Muscle of arm (tissue), 12 donors: Measurements from ENCODE around the gene ATAD3C. TPM values are rescaled to one million over a fixed set of nuclear protein-coding genes. Genes with fewer than 3 reads are reported as not detected.
"Not testable (repeated sequence)": the region's sequence is repeated elsewhere in the genome, so short reads cannot be mapped to it uniquely, and the experiment has no call there.

Source experiments
- DNase-seq: peaks from one replicate; pipeline ENCODE4 v3.0.0-alpha.2; 2013
- polyA plus RNA-seq, 12 donors: library from polyadenylated mRNA; unstranded; fragments of 120-200 nt; gene quantifications; one replicate each; pipeline ENCODE4 v1.2.1, GENCODE V29; 2013; ENCODE audit not compliant: insufficient read length in 12 of 12

ATAD3C gene
- polyA plus RNA-seq, 12 donors: 0.33 to 2.8 (median 0.64) TPM; not detected in 2

- DNase-seq: peak; percentile 95
Measured at GRCh38 chr1:1471389-1472052, 22.0 kb downstream of the ATAD3C start, which contains the start of gene ATAD3B. Gene ATAD3B (plus strand): TSS chr1:1471765. CDS start chr1:1471885, 120 bp downstream.

DNA sequence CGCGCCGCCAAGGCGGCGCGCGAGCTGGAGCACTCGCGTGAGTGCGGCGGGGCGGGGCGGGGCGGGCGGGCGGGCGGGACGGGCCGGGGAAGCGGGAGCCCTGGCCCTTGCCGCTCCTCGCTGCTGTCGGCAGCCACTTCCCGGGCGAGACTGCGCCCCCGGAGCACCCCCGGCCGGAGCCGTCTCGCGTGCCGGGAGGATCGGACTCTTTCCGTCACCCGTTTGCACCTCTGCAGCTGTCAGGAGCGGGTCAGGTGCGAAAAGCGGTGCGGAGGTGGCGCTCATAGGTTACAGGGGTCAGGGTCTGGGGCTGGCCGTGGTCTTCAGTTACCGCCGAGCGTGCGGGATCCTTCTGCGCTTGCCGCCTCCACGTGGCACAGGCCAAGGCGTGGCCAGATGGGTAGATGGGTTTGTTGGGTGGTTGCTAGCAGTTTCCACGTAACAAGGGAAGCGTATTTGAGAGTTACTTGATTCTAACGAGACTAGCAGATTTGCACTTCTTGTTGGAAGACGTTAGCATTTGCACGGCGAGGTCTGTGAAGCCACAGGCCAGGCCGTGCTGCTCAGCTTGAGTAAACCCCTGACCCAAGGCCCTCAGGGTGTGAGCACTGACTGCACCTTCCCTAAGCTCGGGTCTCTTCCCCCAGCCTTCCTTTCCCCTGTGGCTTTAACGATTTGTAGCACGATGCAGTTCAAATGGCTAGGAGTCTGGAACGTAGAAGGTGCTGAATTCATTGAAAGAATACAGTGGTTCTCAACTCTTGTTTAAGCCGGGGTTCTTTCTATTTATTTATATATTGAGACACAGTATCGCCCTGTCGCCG, 22.8 kb downstream of the ATAD3C start:
- not testable (repeated sequence) for DNase-seq

- DNase-seq: not testable (repeated sequence)
Measured at GRCh38 chr1:1476011-1476410, 26.5 kb downstream of the ATAD3C start.

- DNase-seq: no peak
Measured at GRCh38 chr1:1477206-1477605, 27.7 kb downstream of the ATAD3C start.

DNA sequence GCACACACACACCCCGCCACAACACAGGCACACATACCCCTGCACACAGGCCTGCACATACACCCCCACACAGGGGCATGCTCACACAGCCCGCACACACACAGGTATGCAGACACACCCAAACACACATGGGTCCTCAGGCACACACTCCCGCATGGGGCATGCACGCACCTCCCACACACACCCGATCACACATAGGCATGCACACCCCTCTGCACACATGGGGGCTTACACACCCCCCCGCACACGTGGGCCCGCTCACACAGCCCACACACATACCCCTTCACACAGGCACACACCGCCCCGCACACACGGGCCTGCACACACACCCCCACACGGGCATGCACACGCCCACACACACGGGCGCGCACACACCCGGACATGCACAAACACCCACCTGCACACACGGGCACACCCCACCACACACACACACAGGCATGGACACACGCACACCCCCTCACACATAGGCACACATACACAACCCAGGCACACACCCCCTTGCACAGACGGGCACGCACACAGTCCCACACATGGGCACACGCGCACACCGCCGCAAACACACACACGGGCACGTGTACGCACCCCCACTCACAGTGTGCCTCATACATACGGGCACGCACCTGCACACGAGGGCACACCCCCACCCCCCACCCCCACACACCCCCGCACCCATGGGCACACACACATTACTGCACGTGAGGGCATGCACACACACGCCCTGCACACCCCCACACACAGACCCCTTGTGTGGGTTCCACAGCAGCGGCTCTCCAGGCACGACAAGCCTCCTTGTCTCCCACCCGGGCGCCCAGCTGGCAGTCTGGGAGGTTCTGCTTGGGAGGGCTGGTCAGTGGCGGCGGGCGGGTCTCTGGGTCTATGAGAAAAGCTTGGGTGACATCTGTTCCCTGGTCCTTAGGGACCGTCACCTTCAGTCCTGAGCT, 30.3 kb downstream of the ATAD3C start:
- DNase-seq: no peak

DNA sequence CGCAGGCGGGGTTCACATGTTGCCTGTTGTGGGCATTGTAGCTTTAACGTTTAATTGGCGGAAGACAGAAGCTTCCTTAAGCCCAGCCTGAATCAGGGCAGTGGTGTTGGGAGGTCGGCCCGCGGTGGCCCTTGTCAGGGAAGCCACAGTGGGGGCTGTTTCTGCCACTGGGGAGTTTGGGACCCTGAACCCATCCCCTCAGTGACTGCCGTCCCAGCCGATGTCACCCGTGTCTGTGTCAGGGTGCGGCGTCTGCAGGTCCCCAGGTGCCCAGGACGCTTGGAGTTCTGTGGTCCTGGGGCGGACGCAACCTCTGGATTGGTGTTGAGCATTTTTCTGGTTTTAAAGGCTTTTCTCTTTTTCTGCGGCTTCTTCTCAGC, 31.0 kb downstream of the ATAD3C start:
- DNase-seq: not testable (repeated sequence)

GRCh38 chr1:1481811-1482210, 32.3 kb downstream of the ATAD3C start:
- not testable (repeated sequence) for DNase-seq

DNA sequence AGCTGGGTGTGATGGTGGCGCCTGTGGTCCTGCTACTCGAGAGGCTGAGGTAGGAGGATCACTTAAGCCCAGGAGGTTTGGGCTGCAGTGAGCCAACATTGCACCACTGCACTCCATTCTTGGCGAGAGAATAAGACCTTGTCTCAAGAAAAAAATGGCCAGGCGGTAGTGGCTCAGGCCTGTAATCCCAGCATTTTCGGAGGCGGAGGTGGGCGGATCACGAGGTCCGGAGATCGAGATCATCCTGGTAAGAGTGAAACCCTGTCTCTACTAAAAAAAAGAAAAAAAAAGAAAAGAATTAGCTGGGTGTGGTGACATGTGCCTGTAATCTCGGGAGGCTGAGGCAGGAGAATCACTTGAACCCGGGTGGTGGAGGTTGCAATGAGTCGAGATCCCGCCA, 33.4 kb downstream of the ATAD3C start:
- DNase-seq: no peak

- DNase-seq: no peak
Measured at GRCh38 chr1:1483714-1484113, 34.2 kb downstream of the ATAD3C start.

GRCh38 chr1:1484976-1485750, 35.7 kb downstream of the ATAD3C start:
- DNase-seq: not testable (repeated sequence)

- DNase-seq: not testable (repeated sequence)
Measured at GRCh38 chr1:1485755-1486317, 36.3 kb downstream of the ATAD3C start.

DNA sequence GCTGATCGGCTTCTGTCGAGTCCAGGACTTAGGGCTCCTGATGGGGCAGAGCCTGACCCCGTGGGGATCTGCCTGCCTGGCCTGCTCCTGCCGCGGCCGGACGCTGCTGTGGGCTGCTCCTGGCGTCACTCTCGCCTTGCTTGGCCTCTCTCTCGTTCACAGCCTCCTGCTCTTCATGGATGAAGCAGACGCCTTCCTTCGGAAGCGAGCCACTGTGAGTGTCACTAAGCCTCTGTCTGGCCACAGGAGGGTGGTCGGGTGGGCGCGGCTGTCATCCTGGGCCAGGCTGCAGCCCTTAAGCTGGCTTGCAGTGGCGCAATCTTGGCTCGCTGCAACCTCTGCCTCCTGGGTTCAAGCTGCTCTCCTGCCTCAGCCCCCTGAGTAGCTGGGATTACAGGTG, 38.2 kb downstream of the ATAD3C start:
- DNase-seq: no peak

- DNase-seq: no peak
Measured at GRCh38 chr1:1489231-1489630, 39.7 kb downstream of the ATAD3C start.

- no peak for DNase-seq
Measured at GRCh38 chr1:1489861-1490260, 40.4 kb downstream of the ATAD3C start.

GRCh38 chr1:1490633-1491230, 41.2 kb downstream of the ATAD3C start:
- no peak for DNase-seq

- DNase-seq: no peak
Measured at GRCh38 chr1:1491601-1492000, 42.1 kb downstream of the ATAD3C start.

DNA sequence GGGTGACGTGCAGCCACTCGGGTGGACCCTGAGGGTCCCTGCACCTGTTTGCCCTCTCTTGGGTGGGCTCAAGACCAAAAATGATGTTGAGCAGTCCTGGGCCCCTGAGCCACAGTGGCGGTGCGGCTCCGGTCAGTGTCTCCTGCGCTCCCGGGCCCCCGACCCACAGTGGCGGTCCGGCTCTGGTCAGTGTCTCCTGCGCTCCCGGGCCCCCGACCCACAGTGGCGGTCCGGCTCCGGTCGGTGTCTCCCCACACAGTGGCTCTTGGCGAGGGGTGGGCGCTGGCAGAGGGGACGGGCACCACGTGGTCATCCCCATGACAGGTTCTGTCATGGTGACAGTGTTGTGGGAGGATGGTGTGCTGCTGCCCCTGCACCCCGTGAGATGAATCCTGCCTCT, 44.8 kb downstream of the ATAD3C start:
- not testable (repeated sequence) for DNase-seq

DNA sequence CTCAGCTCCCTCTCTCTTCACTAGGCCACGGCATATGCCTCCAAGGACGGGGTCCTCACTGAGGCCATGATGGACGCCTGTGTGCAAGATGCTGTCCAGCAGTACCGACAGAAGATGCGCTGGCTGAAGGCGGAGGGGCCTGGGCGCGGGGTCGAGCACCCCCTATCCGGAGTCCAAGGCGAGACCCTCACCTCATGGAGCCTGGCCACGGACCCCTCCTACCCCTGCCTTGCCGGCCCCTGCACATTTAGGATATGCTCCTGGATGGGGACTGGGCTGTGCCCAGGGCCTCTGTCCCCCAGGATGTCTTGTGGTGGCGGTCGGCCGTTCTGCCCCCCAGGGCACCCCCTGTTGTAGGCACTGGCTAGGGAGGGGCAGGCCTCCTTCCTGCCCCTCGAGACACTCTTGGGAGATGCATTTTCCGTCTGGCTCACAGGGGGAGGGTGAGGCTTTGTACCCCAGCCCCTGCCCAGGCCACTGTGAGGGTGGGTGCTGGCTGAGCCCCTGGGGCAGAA, 46.0 kb downstream of the ATAD3C start:
- not testable (repeated sequence) for DNase-seq

DNA sequence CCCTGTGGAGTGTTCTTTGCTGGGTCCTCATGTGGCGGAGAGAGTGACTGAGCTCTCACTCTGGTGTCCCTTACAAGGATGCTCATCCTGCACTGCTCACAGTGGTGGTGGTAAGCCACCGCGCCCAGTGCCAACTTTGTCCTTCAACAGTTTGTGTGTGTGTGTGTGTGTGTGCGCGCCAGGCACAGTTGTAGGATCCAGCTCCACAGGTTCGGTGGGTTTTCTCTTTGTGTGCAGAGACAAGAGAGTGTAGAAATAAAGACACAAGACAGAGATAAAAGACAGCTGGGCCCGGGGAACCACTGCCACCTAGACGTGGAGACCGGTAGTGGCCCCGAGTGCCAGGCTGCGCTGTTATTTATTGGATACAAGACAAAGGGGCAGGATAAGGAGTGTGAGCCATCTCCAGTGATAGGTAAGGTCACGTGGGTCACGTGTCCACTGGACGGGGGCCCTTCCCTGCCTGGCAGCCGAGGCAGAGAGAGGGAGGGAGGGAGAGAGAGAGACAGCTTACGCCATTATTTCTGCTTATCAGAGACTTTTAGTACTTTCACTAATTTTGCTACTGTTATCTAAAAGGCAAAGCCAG, 55.4 kb downstream of the ATAD3C start:
- DNase-seq: peak; percentile 21

GRCh38 chr1:1505366-1505798, 55.9 kb downstream of the ATAD3C start:
- DNase-seq: not testable (repeated sequence)
